MCF 10A (cell line): Measurements from ENCODE around the gene MYOCOS. TPM values are rescaled to one million over a fixed set of nuclear protein-coding genes. Genes with fewer than 3 reads are reported as not detected.
"Not testable (repeated sequence)": the region's sequence is repeated elsewhere in the genome, so short reads cannot be mapped to it uniquely, and the experiment has no call there.

ENCODE experiments used
- BruUV-seq: library from RNA; stranded (reverse); fragments of 400-500 nt; replicated peaks from 2 replicates; lab custom pipeline; 2021; lab: Mats Ljungman, UMichigan
- CTCF ChIA-PET: fragments of 300-600 bp; sonication (Branson Sonifier 250); formaldehyde crosslinking; extraction: SDS; loops from one replicate; lab custom pipeline; 2021; ENCODE audit warnings: antibody characterized with exemption, inconsistent platforms; lab: Yijun Ruan, JAX
- POLR2A ChIA-PET: fragments of 300-600, 350-650 bp; sonication (Branson Sonifier 250); formaldehyde crosslinking; extraction: SDS; loops from one replicate; lab custom pipeline; 2020; ENCODE audit warnings: antibody characterized with exemption, inconsistent platforms; lab: Yijun Ruan, JAX
- DNase-seq: peaks from one replicate; pipeline ENCODE4 v3.0.0-alpha.2; 2018; ENCODE audit not compliant: unreplicated experiment
- H3K27ac Mint-ChIP-seq: one replicate; pipeline ENCODE4 v1.8.0; 2022; ENCODE audit warnings: mild to moderate bottlenecking, low read depth, mixed read lengths; ENCODE audit not compliant: unreplicated experiment
- H3K27me3 Mint-ChIP-seq: one replicate; pipeline ENCODE4 v1.8.0; 2022; ENCODE audit warnings: mixed read lengths; ENCODE audit not compliant: insufficient read depth, unreplicated experiment
- H3K36me3 Mint-ChIP-seq: one replicate; pipeline ENCODE4 v1.8.0; 2022; ENCODE audit warnings: mild to moderate bottlenecking, moderate library complexity, mixed read lengths; ENCODE audit not compliant: insufficient read depth, unreplicated experiment
- H3K4me1 Mint-ChIP-seq: one replicate; pipeline ENCODE4 v1.8.0; 2022; ENCODE audit warnings: mixed read lengths; ENCODE audit not compliant: insufficient read depth, unreplicated experiment
- H3K4me3 Mint-ChIP-seq: one replicate; pipeline ENCODE4 v1.8.0; 2022; ENCODE audit warnings: mild to moderate bottlenecking, moderate library complexity, mixed read lengths; ENCODE audit not compliant: unreplicated experiment
- H3K9me3 Mint-ChIP-seq: one replicate; pipeline ENCODE4 v1.8.0; 2022; ENCODE audit warnings: mixed read lengths; ENCODE audit not compliant: unreplicated experiment
- CTCF ChIP-seq: fragments of 200-600 bp; IDR thresholded peaks from one replicate; pipeline ENCODE4 v1.8.0; 2022; ENCODE audit warnings: antibody characterized with exemption, mild to moderate bottlenecking; ENCODE audit not compliant: unreplicated experiment
- intact Hi-C: fragments of 100-400 bp; cut with micrococcal nuclease; formaldehyde crosslinking; loops from 2 replicates; pipeline ENCODE4 v1.14.1; 2022
- total RNA-seq: library from RNA; stranded (reverse); gene quantifications from 2 replicates; pipeline ENCODE4 v1.2.3, GENCODE V29; 2022

The MYOCOS gene
- total RNA-seq, 1 experiment from 2014 or later, result 0.23 TPM

DNA sequence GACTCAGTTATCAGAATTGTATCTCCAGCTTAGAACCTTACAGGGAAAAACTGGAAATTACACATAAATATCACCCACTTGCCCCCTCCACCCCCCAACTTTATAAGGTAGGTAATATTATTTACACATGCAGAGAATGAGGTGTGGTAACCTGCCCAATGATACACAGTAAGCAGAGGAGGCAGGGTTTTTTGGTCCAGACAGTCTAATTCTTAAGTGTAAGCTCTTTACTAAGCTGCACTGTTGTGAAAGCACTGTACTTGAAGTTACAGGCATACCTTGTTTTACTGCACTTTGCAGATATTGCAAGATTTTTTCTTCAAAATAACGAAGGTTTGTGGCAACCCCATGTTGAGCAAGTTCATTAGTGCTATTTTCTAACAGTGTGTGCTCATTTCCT lies 24.8 kb upstream of the MYOCOS start:
- ChIA-PET CTCF (interaction anchor here (0.6 to 1.2 kb wide), 6 partner anchors 14 to 1706 kb away, joined by 3 to 5 read pairs (median 4); no protein-coding TSS in a partner anchor), POLR2A (no interaction called here)
- peaks cover 40% of the 10 kb centered on the region for H3K36me3 Mint-ChIP-seq
- no TSS peak for BruUV-seq
- H3K4me1 Mint-ChIP-seq, result peaks cover 6% of the 10 kb centered on the region
- no peak overlapping the region for H3K4me3 Mint-ChIP-seq
- no peak for DNase-seq
- no peak overlapping the region for H3K27ac Mint-ChIP-seq
- intact Hi-C loops, result no loop called here
- H3K9me3 Mint-ChIP-seq, result no peaks in the 10 kb centered on the region
- H3K27me3 Mint-ChIP-seq, result no peaks in the 10 kb centered on the region
- TF ChIP-seq CTCF, result no peak

DNA sequence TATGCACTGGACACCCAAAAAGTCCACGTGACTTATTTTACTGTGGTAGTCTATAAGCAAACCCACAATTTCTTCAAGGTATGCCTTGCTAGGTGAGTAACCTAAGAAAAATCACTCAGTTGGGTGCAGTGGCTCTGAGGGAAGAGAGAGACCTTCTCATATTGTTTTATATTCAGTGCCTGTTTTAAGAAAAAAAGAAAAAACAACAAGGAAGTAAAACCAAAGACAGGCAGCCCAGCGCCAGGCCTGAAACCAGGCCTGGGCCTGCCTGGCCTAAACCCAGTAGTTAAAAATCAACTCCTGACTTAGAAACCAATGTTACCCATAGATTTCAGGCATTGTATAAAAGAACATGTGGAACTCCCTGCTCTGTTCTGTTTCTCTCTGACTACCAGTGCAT lies 21.7 kb upstream of the MYOCOS start:
- H3K36me3 Mint-ChIP-seq, H3K27ac Mint-ChIP-seq, CTCF ChIA-PET, POLR2A ChIA-PET, BruUV-seq, H3K4me1 Mint-ChIP-seq, H3K27me3 Mint-ChIP-seq, DNase-seq, intact Hi-C loops, H3K9me3 Mint-ChIP-seq, H3K4me3 Mint-ChIP-seq: not testable (repeated sequence)

DNA sequence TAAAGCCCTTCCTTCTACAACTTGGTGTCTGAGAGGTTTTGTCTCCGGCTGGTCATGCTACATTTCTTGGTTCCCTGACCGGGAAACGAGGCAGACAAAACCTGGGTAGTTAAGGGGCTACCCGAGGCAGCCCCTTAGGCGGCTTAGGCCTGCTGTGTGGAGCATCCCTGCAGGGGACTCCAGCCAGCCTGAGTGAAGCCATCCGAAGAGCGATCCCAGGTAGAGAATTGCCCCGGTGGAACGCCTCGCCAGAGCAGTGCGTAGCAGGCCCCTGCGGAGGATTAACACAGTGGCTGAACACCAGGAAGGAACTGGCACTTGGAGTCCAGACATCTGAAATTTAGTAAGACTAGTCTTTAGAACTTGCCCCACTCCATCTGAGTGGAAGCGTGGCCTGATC lies 21.2 kb upstream of the MYOCOS start:
- Mint-ChIP-seq H3K36me3 (peaks cover 7% of the 10 kb centered on the region), H3K27me3 (no peaks in the 10 kb centered on the region), H3K9me3 (no peaks in the 10 kb centered on the region), H3K4me1 (no peaks in the 10 kb centered on the region), H3K27ac (no peak overlapping the region), H3K4me3 (no peak overlapping the region)
- no TSS peak for BruUV-seq
- no peak for DNase-seq
- CTCF ChIA-PET, result no interaction called here
- intact Hi-C loops, result no loop called here
- POLR2A ChIA-PET, result no interaction called here
- TF ChIP-seq CTCF, result no peak

- CTCF ChIA-PET, result interaction anchor here (0.7 to 1.0 kb wide), 2 partner anchors 19 to 24 kb away, joined by 3 read pairs; partner anchors contain the start of gene MYOCOS
- H3K4me3 Mint-ChIP-seq, DNase-seq, H3K4me1 Mint-ChIP-seq, POLR2A ChIA-PET, H3K9me3 Mint-ChIP-seq, H3K27me3 Mint-ChIP-seq, intact Hi-C loops, H3K27ac Mint-ChIP-seq, H3K36me3 Mint-ChIP-seq, BruUV-seq: not testable (repeated sequence)
These were observed 19.0 kb upstream of the MYOCOS start for GRCh38 chr1:171603042-171603441.

GRCh38 chr1:171606402-171606941 lies 15.6 kb upstream of the MYOCOS start:
- no peaks in the 10 kb centered on the region for H3K4me1 Mint-ChIP-seq

More at GRCh38 chr1:171606402-171606941, 15.6 kb upstream of the MYOCOS start:
- TF ChIP-seq CTCF, result no peak
- H3K36me3 Mint-ChIP-seq, result no peaks in the 10 kb centered on the region
- POLR2A ChIA-PET, result no interaction called here
- intact Hi-C loops, result no loop called here
- DNase-seq, result no peak
- no TSS peak for BruUV-seq
- H3K27ac Mint-ChIP-seq, result no peak overlapping the region
- no peaks in the 10 kb centered on the region for H3K9me3 Mint-ChIP-seq
- CTCF ChIA-PET, result interaction anchor here (1.6 kb wide), 1 partner anchor 9 kb away, joined by 3 read pairs; no protein-coding TSS in a partner anchor
- no peaks in the 10 kb centered on the region for H3K27me3 Mint-ChIP-seq
- no peak overlapping the region for H3K4me3 Mint-ChIP-seq
